BJ (cell line): ENCODE data around the gene NCOA1. TPM values are rescaled to one million over a fixed set of nuclear protein-coding genes. Genes with fewer than 3 reads are reported as not detected.

ENCODE experiments used
- CTCF ChIA-PET: fragments of 350-600 bp; formaldehyde crosslinking; extraction: SDS; loops from one replicate; lab custom pipeline; 2021; ENCODE audit warnings: antibody characterized with exemption, inconsistent platforms; lab: Yijun Ruan, JAX
- POLR2A ChIA-PET: fragments of 300-600 bp; sonication (Branson Sonifier 250); formaldehyde crosslinking; extraction: SDS; loops from one replicate; lab custom pipeline; 2021; ENCODE audit warnings: antibody characterized with exemption; lab: Charles Lee
- DNase-seq: peaks from one replicate; pipeline ENCODE4 v3.0.0-alpha.2; 2011; ENCODE audit warnings: low read depth
- H3K27me3 ChIP-seq: 2 replicates; pipeline ENCODE4 v1.6.0; 2011; ENCODE audit warnings: low read length; ENCODE audit not compliant: control insufficient read depth, insufficient read depth
- H3K36me3 ChIP-seq: 2 replicates; pipeline ENCODE4 v1.5.1; 2011; ENCODE audit warnings: low read length; ENCODE audit not compliant: control insufficient read depth, insufficient read depth
- H3K4me3 ChIP-seq: 2 replicates; pipeline ENCODE4 v1.5.1; 2011; ENCODE audit warnings: low read depth, mild to moderate bottlenecking, control low read depth, low read length
- polyA plus RNA-seq: library from polyadenylated mRNA; depleted of rRNA; stranded (reverse); fragments of >200 nt; gene quantifications from 2 replicates; pipeline ENCODE4 v1.2.3, GENCODE V29; 2011
- TF ChIP-seq, protein P1 (sequence below): IDR thresholded peaks from 2 replicates; pipeline ENCODE4 v1.5.1; 2011; ENCODE audit warnings: low read depth, mild to moderate bottlenecking, control low read depth, inconsistent platforms, low read length, moderate library complexity; ENCODE audit not compliant: insufficient read depth

The NCOA1 gene
- polyA plus RNA-seq, 1 experiment: 16.0 TPM

DNA sequence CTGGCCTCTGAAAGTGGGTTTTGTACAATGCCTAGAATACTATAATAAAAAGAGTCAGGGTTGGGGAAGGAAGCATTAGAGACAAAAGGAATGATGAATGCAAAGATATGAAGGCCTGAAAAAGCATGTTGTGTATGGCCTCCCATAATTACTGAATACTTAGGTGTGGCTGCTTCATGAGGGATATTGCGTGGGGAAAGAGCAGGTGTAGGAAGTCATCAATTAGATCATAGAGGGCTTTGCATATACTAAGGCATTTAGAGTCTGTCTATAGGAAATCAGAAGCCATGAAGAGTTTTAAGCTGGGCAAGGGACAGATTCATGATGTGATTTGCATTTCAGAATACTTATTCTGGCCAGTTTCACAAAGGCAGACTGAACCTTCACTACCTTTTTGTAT, 48.2 kb downstream of the NCOA1 start:
- H3K27me3 ChIP-seq: no peaks in the 10 kb centered on the region
- DNase-seq: no peak
- H3K36me3 ChIP-seq: no peaks in the 10 kb centered on the region
- no peak overlapping the region for H3K4me3 ChIP-seq
- CTCF ChIA-PET: no interaction called here
- TF ChIP-seq, protein P1, sequence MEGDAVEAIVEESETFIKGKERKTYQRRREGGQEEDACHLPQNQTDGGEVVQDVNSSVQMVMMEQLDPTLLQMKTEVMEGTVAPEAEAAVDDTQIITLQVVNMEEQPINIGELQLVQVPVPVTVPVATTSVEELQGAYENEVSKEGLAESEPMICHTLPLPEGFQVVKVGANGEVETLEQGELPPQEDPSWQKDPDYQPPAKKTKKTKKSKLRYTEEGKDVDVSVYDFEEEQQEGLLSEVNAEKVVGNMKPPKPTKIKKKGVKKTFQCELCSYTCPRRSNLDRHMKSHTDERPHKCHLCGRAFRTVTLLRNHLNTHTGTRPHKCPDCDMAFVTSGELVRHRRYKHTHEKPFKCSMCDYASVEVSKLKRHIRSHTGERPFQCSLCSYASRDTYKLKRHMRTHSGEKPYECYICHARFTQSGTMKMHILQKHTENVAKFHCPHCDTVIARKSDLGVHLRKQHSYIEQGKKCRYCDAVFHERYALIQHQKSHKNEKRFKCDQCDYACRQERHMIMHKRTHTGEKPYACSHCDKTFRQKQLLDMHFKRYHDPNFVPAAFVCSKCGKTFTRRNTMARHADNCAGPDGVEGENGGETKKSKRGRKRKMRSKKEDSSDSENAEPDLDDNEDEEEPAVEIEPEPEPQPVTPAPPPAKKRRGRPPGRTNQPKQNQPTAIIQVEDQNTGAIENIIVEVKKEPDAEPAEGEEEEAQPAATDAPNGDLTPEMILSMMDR: no peak
- POLR2A ChIA-PET: no interaction called here

DNA sequence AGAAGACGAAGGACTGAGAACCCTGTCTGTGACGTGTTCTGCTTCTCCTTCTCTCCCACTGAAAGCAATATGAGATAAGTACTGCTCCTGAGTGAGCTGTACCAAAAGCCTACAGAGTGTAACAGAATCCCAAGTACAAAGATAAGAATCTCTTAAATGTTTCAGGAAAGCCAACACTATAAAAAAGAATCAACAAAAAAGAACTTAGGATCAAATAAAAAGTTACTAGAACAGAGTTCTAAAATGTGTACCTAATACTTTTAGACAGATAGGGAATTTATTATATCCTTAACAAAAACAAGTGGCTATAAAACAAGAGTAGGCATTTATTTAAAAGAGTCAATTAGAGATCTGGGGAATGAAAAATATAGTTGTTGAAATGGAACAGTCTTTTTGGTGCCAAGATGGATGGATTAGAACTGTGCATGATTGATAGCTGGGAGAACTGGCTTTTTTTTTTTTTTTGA, 49.0 kb downstream of the NCOA1 start:
- no peak overlapping the region for H3K4me3 ChIP-seq
- CTCF ChIA-PET: no interaction called here
- TF ChIP-seq, protein P1: no peak
- no peaks in the 10 kb centered on the region for H3K27me3 ChIP-seq
- POLR2A ChIA-PET: no interaction called here
- no peaks in the 10 kb centered on the region for H3K36me3 ChIP-seq
- peak; percentile 19 for DNase-seq

DNA sequence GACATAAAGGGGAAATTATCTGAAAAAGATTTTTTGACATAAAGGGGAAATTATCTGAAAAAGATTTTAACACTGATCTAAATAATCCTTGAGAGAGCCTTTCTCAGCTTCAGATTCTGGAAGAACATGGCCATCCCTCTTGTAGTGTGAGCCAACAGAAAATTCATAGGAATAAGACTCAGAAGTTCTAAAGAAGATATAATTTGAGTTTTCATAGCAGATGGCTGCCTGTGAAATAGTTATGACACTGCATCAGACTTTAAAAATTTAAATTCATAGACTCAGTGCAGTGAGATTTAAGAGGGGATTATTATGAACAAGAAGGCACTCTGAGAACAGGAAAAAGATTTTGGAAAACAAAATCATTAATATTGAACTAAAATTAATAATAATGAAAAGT, 50.6 kb downstream of the NCOA1 start:
- Histone ChIP-seq H3K27me3 (no peaks in the 10 kb centered on the region), H3K4me3 (no peak overlapping the region), H3K36me3 (no peaks in the 10 kb centered on the region)
- CTCF ChIA-PET: no interaction called here
- POLR2A ChIA-PET: no interaction called here
- TF ChIP-seq, protein P1: no peak
- no peak for DNase-seq

DNA sequence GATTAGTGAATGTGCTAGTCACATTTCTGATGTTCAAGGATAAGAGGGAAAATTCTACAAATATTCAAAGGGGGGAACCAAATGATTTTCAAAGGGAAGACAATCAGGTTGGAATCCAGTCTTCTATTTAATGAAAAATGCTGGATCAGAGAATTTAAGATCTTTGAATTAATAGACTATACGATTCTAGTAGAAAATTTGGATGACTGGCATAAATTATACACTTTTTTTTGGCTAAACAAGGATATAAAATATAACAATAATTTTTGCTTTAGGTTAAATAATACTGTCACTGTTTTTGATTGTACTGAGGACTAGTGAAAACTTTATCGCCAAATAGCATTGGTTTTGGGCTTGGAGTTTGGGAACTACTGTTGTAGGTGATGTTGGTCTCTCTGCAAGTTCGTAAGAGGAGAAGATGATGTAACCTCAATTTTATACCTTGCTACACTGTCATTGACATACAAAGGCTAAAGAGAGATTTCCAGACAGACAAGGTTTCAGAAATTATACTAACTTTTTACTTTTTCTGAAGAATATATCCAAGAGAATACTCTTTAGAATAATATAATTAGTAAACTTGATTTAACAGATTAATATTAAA, 51.3 kb downstream of the NCOA1 start:
- no peaks in the 10 kb centered on the region for H3K27me3 ChIP-seq
- TF ChIP-seq, protein P1: no peak
- ChIA-PET CTCF (no interaction called here), POLR2A (no interaction called here)
- no peak overlapping the region for H3K4me3 ChIP-seq
- no peaks in the 10 kb centered on the region for H3K36me3 ChIP-seq
- no peak for DNase-seq

DNA sequence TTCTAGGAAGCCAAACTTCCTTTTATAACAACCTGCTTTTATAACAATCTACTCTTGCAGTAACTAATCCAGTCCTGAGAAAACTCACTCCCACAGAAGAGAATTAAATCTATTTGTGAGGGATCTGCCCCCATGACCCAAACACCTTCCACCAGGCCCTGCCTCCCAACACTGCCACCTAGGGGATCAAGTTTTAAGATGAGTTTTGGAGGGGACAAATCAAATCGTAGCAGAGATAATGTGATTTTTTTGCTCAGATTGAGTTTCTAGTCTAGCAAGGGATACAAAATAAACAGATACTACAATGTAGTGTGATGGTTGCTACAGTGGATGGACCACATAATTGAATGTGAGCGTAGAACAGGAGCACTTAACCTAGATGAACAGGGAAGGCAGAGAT, 52.2 kb downstream of the NCOA1 start:
- H3K27me3 ChIP-seq: no peaks in the 10 kb centered on the region
- ChIA-PET CTCF (no interaction called here), POLR2A (no interaction called here)
- TF ChIP-seq, protein P1: peak; percentile 18; the same call in 1 of the 2 replicates
- no peaks in the 10 kb centered on the region for H3K36me3 ChIP-seq
- no peak overlapping the region for H3K4me3 ChIP-seq
- no peak for DNase-seq
